Prostate gland (tissue), 2 donors: ENCODE results near the gene EPAS1.

Source experiments
- CTCF ChIP-seq, 4 experiments: fragments of 200-600 bp in 2 of 4; fragments of 450-650 bp in 2 of 4; sonication (generic) in 2 of 4; IDR thresholded peaks; 1 replicate in 3 of 4; 2 replicates in 1 of 4; pipeline ENCODE4 v1.5.1; 2016 to 2019; ENCODE audit warnings: antibody characterized with exemption in 4 of 4, mild to moderate bottlenecking in 2 of 4, moderate library complexity in 2 of 4
- POLR2A ChIP-seq: fragments of 450-650 bp; IDR thresholded peaks from one replicate; pipeline ENCODE4 v1.6.1; 2016; ENCODE audit warnings: antibody characterized with exemption, mild to moderate bottlenecking
- POLR2AphosphoS5 ChIP-seq: sonication (generic); formaldehyde crosslinking; IDR thresholded peaks from one replicate; pipeline ENCODE4 v1.6.1; 2017; ENCODE audit warnings: antibody characterized with exemption

- TF ChIP-seq CTCF (IDR thresholded peaks at IDR 0.05) (no peak), POLR2A (no peak), POLR2AphosphoS5 (no peak)
Measured at GRCh38 chr2:46308629-46309028, 11.4 kb downstream of the EPAS1 start.
